SK-N-SH treated with all-trans-retinoic acid at 6 μM for 48 hours (cell line): ENCODE data around the gene SEC14L5.

Source experiments
- ATAC-seq: fragments of 200-7000 bp; cut with Tn5 transposase; 3 replicates; pipeline ENCODE4 v1.9.1; 2020; ENCODE audit warnings: mild to moderate bottlenecking, moderate library complexity
- ARNTL ChIP-seq: fragments of 450-650 bp; formaldehyde crosslinking; IDR thresholded peaks from 2 replicates; pipeline ENCODE4 v1.5.0; 2020; ENCODE audit warnings: low read depth, mild to moderate bottlenecking, moderate library complexity, borderline replicate concordance
- BACH2 ChIP-seq: fragments of 250-450 bp; sonication (Bioruptor Pico); IDR thresholded peaks from 2 replicates; pipeline ENCODE4 v1.9.0; 2021; ENCODE audit warnings: mild to moderate bottlenecking, borderline replicate concordance
- CSDC2 ChIP-seq: fragments of 250-450 bp; sonication (Bioruptor Pico); IDR thresholded peaks from 2 replicates; pipeline ENCODE4 v1.5.0; 2020; ENCODE audit warnings: mild to moderate bottlenecking, moderate library complexity
- ESRRG ChIP-seq: fragments of 250-450 bp; sonication (Bioruptor Pico); IDR thresholded peaks from 2 replicates; pipeline ENCODE4 v1.6.1; 2021; ENCODE audit warnings: mild to moderate bottlenecking
- GLIS3 ChIP-seq: fragments of 250-450 bp; sonication (Bioruptor Pico); IDR thresholded peaks from 2 replicates; pipeline ENCODE4 v1.5.0; 2020; ENCODE audit warnings: mild to moderate bottlenecking, moderate library complexity
- ISL1 ChIP-seq: fragments of 250-450 bp; sonication (Bioruptor Pico); IDR thresholded peaks from 2 replicates; pipeline ENCODE4 v2.1.2; 2022; ENCODE audit warnings: mild to moderate bottlenecking, moderate library complexity
- OSR1 ChIP-seq: fragments of 250-450 bp; sonication (Bioruptor Pico); IDR thresholded peaks from 2 replicates; pipeline ENCODE4 v1.8.0; 2022; ENCODE audit warnings: moderate library complexity, mild to moderate bottlenecking, inconsistent platforms
- PPARA ChIP-seq: fragments of 250-450 bp; sonication (Bioruptor Pico); IDR thresholded peaks from 2 replicates; pipeline ENCODE4 v1.5.0; 2020; ENCODE audit warnings: mild to moderate bottlenecking, borderline replicate concordance
- SNAI2 ChIP-seq: fragments of 250-450 bp; sonication (Bioruptor Pico); IDR thresholded peaks from 2 replicates; pipeline ENCODE4 v1.5.0; 2020; ENCODE audit warnings: mild to moderate bottlenecking, moderate library complexity
- TCF4 ChIP-seq: fragments of 250-450 bp; sonication (Bioruptor Pico); IDR thresholded peaks from 2 replicates; pipeline ENCODE4 v1.8.0; 2021; ENCODE audit warnings: mild to moderate bottlenecking, moderate library complexity, borderline replicate concordance
- TOX ChIP-seq: fragments of 250-450 bp; sonication (Bioruptor Pico); IDR thresholded peaks from 2 replicates; pipeline ENCODE4 v1.8.0; 2021; ENCODE audit warnings: mild to moderate bottlenecking, moderate library complexity, borderline replicate concordance
- ZC3H10 ChIP-seq: fragments of 250-450 bp; sonication (Bioruptor Pico); IDR thresholded peaks from 2 replicates; pipeline ENCODE4 v1.5.1; 2021; ENCODE audit warnings: mild to moderate bottlenecking, moderate library complexity
- ZFP3 ChIP-seq: fragments of 250-450 bp; sonication (Bioruptor Pico); IDR thresholded peaks from 2 replicates; pipeline ENCODE4 v1.5.0; 2020; ENCODE audit warnings: mild to moderate bottlenecking, moderate library complexity
- ZFP30 ChIP-seq: fragments of 450-650 bp; formaldehyde crosslinking; IDR thresholded peaks from 2 replicates; pipeline ENCODE4 v1.5.0; 2022; ENCODE audit warnings: mild to moderate bottlenecking, moderate library complexity
- ZNF565 ChIP-seq: fragments of 450-650 bp; formaldehyde crosslinking; conservative IDR thresholded peaks from 2 replicates; pipeline ENCODE4 v1.5.0; 2020; ENCODE audit warnings: low read depth, mild to moderate bottlenecking, moderate library complexity
- ZNF70 ChIP-seq: fragments of 450-650 bp; formaldehyde crosslinking; IDR thresholded peaks from 2 replicates; pipeline ENCODE4 v1.5.0; 2020; ENCODE audit warnings: mild to moderate bottlenecking, moderate library complexity
- ZNF8 ChIP-seq: fragments of 450-650 bp; formaldehyde crosslinking; IDR thresholded peaks from 2 replicates; pipeline ENCODE4 v1.5.0; 2020; ENCODE audit warnings: mild to moderate bottlenecking, moderate library complexity
- TF ChIP-seq, protein P1 (sequence below): fragments of 250-450 bp; sonication (Bioruptor Pico); IDR thresholded peaks from 2 replicates; pipeline ENCODE4 v1.8.0; 2021; ENCODE audit warnings: low read depth, mild to moderate bottlenecking, moderate library complexity, borderline replicate concordance
- TF ChIP-seq, protein P2 (sequence below): fragments of 250-450 bp; sonication (Bioruptor Pico); IDR thresholded peaks from 2 replicates; pipeline ENCODE4 v1.8.0; 2020; ENCODE audit warnings: mild to moderate bottlenecking, moderate library complexity, borderline replicate concordance
- TF ChIP-seq, protein P3 (sequence below): fragments of 250-450 bp; sonication (Bioruptor Pico); IDR thresholded peaks from 2 replicates; pipeline ENCODE4 v1.5.0; 2020; ENCODE audit warnings: mild to moderate bottlenecking, moderate library complexity
- TF ChIP-seq, protein P4 (sequence below): fragments of 250-450 bp; sonication (Bioruptor Pico); IDR thresholded peaks from 2 replicates; pipeline ENCODE4 v1.5.1; 2020; ENCODE audit warnings: low read depth, mild to moderate bottlenecking, moderate library complexity
- TF ChIP-seq, protein P5 (sequence below): fragments of 250-450 bp; sonication (Bioruptor Pico); IDR thresholded peaks from 2 replicates; pipeline ENCODE4 v1.5.1; 2021; ENCODE audit warnings: mild to moderate bottlenecking, moderate library complexity

SEC14L5 gene

DNA sequence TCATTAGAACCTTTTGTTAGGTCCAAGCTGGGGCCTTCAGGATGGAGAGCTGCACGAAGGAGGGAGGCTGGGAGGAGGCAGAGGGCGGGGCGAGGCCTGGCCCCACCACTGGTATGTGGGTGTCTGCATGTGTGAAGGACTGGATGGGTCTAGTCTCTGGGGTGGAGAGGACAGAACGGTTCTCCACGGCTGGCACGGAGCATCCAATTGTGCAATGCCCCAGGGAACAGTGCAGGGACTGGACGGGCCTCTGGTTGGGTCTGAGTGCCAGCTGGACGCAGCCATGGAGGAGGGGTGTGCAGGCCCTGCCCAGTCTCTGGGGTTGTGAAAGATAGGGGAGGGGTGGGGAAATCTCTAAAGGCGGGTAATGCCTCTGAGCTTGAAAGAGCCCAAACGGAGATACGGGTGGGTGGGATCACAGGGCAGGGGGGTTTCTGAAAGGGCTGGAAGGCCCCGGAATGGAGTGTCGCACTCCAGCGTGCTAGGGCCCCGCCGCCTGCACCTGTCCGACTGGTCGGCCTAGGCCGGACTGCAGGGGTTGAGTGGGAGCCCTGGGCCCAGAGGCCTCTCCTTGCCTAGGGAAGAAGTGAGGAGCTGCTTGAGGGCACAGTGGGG lies 22.8 kb upstream of the SEC14L5 start:
- no peak; the same call in 2 of the 3 replicates for ATAC-seq
- no peak for TF ChIP-seq ZNF565 (CRISPR knock-in tag)
- TF ChIP-seq ZFP3 (CRISPR knock-in tag) = no peak
- TF ChIP-seq CSDC2 (CRISPR knock-in tag) = no peak
- TF ChIP-seq, protein P1, sequence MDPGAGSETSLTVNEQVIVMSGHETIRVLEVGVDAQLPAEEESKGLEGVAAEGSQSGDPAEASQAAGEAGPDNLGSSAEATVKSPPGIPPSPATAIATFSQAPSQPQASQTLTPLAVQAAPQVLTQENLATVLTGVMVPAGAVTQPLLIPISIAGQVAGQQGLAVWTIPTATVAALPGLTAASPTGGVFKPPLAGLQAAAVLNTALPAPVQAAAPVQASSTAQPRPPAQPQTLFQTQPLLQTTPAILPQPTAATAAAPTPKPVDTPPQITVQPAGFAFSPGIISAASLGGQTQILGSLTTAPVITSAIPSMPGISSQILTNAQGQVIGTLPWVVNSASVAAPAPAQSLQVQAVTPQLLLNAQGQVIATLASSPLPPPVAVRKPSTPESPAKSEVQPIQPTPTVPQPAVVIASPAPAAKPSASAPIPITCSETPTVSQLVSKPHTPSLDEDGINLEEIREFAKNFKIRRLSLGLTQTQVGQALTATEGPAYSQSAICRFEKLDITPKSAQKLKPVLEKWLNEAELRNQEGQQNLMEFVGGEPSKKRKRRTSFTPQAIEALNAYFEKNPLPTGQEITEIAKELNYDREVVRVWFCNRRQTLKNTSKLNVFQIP (CRISPR knock-in tag) = no peak
- TF ChIP-seq ZFP30 (CRISPR knock-in tag) = no peak
- TF ChIP-seq PPARA (CRISPR knock-in tag) = no peak
- no peak for TF ChIP-seq ZNF8
- no peak for TF ChIP-seq GLIS3 (CRISPR knock-in tag)
- no peak for TF ChIP-seq SNAI2 (CRISPR knock-in tag)
- no peak for TF ChIP-seq OSR1
- no peak for TF ChIP-seq ISL1 (CRISPR knock-in tag)
- TF ChIP-seq, protein P2, sequence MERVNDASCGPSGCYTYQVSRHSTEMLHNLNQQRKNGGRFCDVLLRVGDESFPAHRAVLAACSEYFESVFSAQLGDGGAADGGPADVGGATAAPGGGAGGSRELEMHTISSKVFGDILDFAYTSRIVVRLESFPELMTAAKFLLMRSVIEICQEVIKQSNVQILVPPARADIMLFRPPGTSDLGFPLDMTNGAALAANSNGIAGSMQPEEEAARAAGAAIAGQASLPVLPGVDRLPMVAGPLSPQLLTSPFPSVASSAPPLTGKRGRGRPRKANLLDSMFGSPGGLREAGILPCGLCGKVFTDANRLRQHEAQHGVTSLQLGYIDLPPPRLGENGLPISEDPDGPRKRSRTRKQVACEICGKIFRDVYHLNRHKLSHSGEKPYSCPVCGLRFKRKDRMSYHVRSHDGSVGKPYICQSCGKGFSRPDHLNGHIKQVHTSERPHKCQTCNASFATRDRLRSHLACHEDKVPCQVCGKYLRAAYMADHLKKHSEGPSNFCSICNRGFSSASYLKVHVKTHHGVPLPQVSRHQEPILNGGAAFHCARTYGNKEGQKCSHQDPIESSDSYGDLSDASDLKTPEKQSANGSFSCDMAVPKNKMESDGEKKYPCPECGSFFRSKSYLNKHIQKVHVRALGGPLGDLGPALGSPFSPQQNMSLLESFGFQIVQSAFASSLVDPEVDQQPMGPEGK (CRISPR knock-in tag) = no peak
- TF ChIP-seq TOX (CRISPR knock-in tag) = no peak
- TF ChIP-seq, protein P3, sequence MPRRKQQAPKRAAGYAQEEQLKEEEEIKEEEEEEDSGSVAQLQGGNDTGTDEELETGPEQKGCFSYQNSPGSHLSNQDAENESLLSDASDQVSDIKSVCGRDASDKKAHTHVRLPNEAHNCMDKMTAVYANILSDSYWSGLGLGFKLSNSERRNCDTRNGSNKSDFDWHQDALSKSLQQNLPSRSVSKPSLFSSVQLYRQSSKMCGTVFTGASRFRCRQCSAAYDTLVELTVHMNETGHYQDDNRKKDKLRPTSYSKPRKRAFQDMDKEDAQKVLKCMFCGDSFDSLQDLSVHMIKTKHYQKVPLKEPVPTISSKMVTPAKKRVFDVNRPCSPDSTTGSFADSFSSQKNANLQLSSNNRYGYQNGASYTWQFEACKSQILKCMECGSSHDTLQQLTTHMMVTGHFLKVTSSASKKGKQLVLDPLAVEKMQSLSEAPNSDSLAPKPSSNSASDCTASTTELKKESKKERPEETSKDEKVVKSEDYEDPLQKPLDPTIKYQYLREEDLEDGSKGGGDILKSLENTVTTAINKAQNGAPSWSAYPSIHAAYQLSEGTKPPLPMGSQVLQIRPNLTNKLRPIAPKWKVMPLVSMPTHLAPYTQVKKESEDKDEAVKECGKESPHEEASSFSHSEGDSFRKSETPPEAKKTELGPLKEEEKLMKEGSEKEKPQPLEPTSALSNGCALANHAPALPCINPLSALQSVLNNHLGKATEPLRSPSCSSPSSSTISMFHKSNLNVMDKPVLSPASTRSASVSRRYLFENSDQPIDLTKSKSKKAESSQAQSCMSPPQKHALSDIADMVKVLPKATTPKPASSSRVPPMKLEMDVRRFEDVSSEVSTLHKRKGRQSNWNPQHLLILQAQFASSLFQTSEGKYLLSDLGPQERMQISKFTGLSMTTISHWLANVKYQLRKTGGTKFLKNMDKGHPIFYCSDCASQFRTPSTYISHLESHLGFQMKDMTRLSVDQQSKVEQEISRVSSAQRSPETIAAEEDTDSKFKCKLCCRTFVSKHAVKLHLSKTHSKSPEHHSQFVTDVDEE (CRISPR knock-in tag) = no peak
- no peak for TF ChIP-seq ZC3H10 (CRISPR knock-in tag)
- TF ChIP-seq TCF4 (CRISPR knock-in tag) = no peak
- no peak for TF ChIP-seq ESRRG (CRISPR knock-in tag)
- no peak for TF ChIP-seq ZNF70
- TF ChIP-seq BACH2 (CRISPR knock-in tag) = no peak
- TF ChIP-seq, protein P4, sequence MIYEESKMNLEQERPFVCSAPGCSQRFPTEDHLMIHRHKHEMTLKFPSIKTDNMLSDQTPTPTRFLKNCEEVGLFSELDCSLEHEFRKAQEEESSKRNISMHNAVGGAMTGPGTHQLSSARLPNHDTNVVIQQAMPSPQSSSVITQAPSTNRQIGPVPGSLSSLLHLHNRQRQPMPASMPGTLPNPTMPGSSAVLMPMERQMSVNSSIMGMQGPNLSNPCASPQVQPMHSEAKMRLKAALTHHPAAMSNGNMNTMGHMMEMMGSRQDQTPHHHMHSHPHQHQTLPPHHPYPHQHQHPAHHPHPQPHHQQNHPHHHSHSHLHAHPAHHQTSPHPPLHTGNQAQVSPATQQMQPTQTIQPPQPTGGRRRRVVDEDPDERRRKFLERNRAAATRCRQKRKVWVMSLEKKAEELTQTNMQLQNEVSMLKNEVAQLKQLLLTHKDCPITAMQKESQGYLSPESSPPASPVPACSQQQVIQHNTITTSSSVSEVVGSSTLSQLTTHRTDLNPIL (CRISPR knock-in tag) = no peak
- TF ChIP-seq, all 23 proteins: peak for 0

DNA sequence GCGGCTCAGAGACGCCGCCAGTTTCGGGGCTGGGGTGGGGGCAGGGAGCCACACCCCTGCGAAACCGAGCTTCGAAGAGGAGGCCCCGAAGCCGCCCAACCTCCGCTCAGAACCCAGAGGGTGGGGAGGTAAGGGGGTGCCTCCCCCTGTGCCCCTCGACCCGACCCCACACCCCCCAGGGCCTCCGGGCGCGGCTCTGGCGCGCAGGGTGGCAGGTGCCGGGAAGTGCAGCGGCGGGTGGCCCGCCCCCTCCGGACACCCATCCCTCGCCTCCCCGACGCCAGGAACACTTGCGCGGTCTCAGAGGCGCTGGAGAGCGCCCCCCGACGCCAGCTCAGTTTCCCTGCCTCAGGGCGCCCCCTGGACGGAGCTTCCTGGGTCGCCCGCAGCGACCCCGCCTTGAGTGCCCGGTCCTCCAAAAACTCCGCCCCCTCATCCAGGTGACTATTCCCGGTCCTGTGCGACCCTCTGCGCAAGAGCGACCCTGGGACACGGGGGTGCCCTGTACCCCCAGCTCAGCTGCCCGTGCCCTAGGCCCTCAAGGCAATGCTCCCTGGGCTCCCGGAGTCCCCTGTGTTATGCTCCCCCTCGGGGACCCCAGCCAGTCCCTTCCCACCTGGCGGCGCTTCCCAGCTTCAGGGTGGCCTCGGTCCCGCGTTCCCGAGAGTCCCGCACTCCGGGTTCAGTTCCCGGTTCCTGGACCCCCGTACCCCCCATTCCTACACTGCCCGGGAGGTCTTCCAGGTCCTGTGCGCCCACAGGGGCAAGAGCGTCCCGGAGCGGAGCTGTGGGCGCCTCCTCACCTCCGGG lies 21.7 kb upstream of the SEC14L5 start:
- no peak for TF ChIP-seq ZNF8
- TF ChIP-seq, protein P1 (CRISPR knock-in tag) = no peak
- no peak for TF ChIP-seq PPARA (CRISPR knock-in tag)
- no peak for TF ChIP-seq ARNTL (CRISPR knock-in tag)
- TF ChIP-seq, protein P3 (CRISPR knock-in tag) = no peak
- no peak for TF ChIP-seq TOX (CRISPR knock-in tag)
- TF ChIP-seq, protein P4 (CRISPR knock-in tag) = no peak
- TF ChIP-seq, protein P5, sequence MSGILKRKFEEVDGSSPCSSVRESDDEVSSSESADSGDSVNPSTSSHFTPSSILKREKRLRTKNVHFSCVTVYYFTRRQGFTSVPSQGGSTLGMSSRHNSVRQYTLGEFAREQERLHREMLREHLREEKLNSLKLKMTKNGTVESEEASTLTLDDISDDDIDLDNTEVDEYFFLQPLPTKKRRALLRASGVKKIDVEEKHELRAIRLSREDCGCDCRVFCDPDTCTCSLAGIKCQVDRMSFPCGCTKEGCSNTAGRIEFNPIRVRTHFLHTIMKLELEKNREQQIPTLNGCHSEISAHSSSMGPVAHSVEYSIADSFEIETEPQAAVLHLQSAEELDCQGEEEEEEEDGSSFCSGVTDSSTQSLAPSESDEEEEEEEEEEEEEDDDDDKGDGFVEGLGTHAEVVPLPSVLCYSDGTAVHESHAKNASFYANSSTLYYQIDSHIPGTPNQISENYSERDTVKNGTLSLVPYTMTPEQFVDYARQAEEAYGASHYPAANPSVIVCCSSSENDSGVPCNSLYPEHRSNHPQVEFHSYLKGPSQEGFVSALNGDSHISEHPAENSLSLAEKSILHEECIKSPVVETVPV (CRISPR knock-in tag) = no peak
- TF ChIP-seq BACH2 (CRISPR knock-in tag) = no peak
- ATAC-seq = peak; percentile 62
